Stomach (tissue), 9 donors: Measurements from ENCODE around the gene NR3C1. TPM values are rescaled to one million over a fixed set of nuclear protein-coding genes. Genes with fewer than 3 reads are reported as not detected.

Experiments used
- DNase-seq, 2 donors: peaks; one replicate each; pipeline versions ENCODE4 v3.0.0 to v3.0.0-alpha.2; 2013 to 2019
- H3K27ac ChIP-seq, 5 donors: fragments of 200-600 bp in 4 of 5; sonication (generic) in 4 of 5; one replicate each; pipeline ENCODE4 v1.5.1; 2013 to 2019; ENCODE audit warnings: mild to moderate bottlenecking in 1 of 5, moderate library complexity in 1 of 5
- H3K27me3 ChIP-seq, 3 donors: fragments of 200-600 bp; sonication (generic); one replicate each; pipeline ENCODE4 v1.5.1; 2017 to 2019; ENCODE audit warnings: mixed run types in 1 of 3
- H3K36me3 ChIP-seq, 4 donors: fragments of 200-600 bp; sonication (generic); 1 replicate in 3 of 4; 2 replicates in 1 of 4; pipeline ENCODE4 v1.5.1; 2016 to 2019
- H3K4me1 ChIP-seq, 4 donors: fragments of 200-600 bp; sonication (generic); one replicate each; pipeline ENCODE4 v1.5.1; 2016 to 2019
- H3K4me3 ChIP-seq, 4 donors: fragments of 200-600 bp; sonication (generic) in 3 of 4; one replicate each; pipeline ENCODE4 v1.5.1; 2016 to 2019; ENCODE audit warnings: mild to moderate bottlenecking in 1 of 4
- H3K9me3 ChIP-seq, 4 donors: fragments of 200-600 bp; sonication (generic); one replicate each; pipeline ENCODE4 v1.5.1; 2016 to 2019
- EP300 ChIP-seq: sonication (generic); formaldehyde crosslinking; IDR thresholded peaks from one replicate; pipeline ENCODE4 v1.6.1; 2017; ENCODE audit warnings: antibody characterized with exemption
- POLR2A ChIP-seq, 4 donors: fragments of 450-650 bp; IDR thresholded peaks; one replicate each; pipeline ENCODE4 v1.6.1; 2016; ENCODE audit warnings: antibody characterized with exemption in 4 of 4, control low read depth in 2 of 4, mild to moderate bottlenecking in 1 of 4, moderate library complexity in 1 of 4
- POLR2AphosphoS5 ChIP-seq, 3 donors: sonication (generic); formaldehyde crosslinking; IDR thresholded peaks; one replicate each; pipeline ENCODE4 v1.6.1; 2016; ENCODE audit warnings: antibody characterized with exemption in 3 of 3
- WGBS, 5 donors: extraction: QIAGEN DNeasy Blood & Tissue Kit in 3 of 5; methylation state at CpG; one replicate each; pipeline versions ENCODE4 v1.1.5 to v1.1.7; 2013 to 2018; 5-methylcytosine and 5-hydroxymethylcytosine counted together
- intact Hi-C: fragments of 100-400 bp; cut with DNase I; formaldehyde crosslinking; loops from one replicate; pipeline ENCODE4 v1.15.1; 2023; ENCODE audit warnings: low total_unique reads
- polyA plus RNA-seq, 3 donors: library from polyadenylated mRNA; stranded (reverse); fragments of 200-250 nt; gene quantifications; one replicate each; pipeline ENCODE4 v1.2.3, GENCODE V29; 2013
- total RNA-seq, 5 donors: library from RNA; depleted of rRNA; stranded (reverse); fragments of >200 nt; gene quantifications; one replicate each; pipeline versions ENCODE4 v1.1.0 to v1.2.3, GENCODE V29; 2014 to 2016
- TF ChIP-seq, protein P1 (sequence below), 7 experiments: fragments of 450-650 bp in 4 of 7; fragments of 200-600 bp in 3 of 7; sonication (generic) in 3 of 7; IDR thresholded peaks; one replicate each; pipeline ENCODE4 v1.5.1; 2016 to 2019; ENCODE audit warnings: antibody characterized with exemption in 7 of 7, control low read depth in 2 of 7, mild to moderate bottlenecking in 1 of 7
- donor health status: healthy with polysubstance abuse.
- donor health status: Bipolar disorder and iron deficiency.
- donor health status: healthy.

Gene NR3C1
- total and polyA plus RNA-seq, 8 donors: 6.4 to 82.8 (median 15.8) TPM

DNA sequence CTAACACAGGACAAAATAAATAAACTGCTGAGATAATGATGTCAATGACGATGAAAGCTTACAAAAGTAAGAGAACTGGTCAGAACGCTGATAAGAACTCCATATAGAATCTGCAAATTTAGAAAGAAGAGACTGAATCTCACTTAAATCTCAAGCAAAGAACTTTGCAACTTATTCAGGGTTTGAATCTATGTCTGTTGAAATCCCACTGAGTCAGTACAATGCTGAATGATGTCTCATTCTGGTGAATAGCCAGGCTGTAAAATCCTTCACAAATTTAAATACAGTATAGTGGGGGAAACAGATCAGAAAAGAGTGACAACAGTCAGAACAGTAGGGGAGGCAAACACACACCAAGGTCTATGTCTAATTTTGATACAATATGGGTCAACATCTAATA lies 38.9 kb upstream of the NR3C1 start:
- Histone ChIP-seq H3K4me3 (no peak overlapping the region), H3K27me3 (no peaks in the 10 kb centered on the region), H3K27ac (no peak overlapping the region), H3K9me3 (no peaks in the 10 kb centered on the region), H3K36me3 (no peaks in the 10 kb centered on the region), H3K4me1 (no peaks in the 10 kb centered on the region)
- no peak for DNase-seq
- intact Hi-C loops: no loop called here
- TF ChIP-seq EP300 (no peak), POLR2AphosphoS5 (IDR thresholded peaks at IDR 0.05) (no peak), POLR2A (IDR thresholded peaks at IDR 0.05) (no peak)
- TF ChIP-seq, protein P1, sequence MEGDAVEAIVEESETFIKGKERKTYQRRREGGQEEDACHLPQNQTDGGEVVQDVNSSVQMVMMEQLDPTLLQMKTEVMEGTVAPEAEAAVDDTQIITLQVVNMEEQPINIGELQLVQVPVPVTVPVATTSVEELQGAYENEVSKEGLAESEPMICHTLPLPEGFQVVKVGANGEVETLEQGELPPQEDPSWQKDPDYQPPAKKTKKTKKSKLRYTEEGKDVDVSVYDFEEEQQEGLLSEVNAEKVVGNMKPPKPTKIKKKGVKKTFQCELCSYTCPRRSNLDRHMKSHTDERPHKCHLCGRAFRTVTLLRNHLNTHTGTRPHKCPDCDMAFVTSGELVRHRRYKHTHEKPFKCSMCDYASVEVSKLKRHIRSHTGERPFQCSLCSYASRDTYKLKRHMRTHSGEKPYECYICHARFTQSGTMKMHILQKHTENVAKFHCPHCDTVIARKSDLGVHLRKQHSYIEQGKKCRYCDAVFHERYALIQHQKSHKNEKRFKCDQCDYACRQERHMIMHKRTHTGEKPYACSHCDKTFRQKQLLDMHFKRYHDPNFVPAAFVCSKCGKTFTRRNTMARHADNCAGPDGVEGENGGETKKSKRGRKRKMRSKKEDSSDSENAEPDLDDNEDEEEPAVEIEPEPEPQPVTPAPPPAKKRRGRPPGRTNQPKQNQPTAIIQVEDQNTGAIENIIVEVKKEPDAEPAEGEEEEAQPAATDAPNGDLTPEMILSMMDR (IDR thresholded peaks at IDR 0.05): no peak
- WGBS, 5 donors: 41 to 60% (median 57%) methylated on average over 2 of the region's 2 CpGs

DNA sequence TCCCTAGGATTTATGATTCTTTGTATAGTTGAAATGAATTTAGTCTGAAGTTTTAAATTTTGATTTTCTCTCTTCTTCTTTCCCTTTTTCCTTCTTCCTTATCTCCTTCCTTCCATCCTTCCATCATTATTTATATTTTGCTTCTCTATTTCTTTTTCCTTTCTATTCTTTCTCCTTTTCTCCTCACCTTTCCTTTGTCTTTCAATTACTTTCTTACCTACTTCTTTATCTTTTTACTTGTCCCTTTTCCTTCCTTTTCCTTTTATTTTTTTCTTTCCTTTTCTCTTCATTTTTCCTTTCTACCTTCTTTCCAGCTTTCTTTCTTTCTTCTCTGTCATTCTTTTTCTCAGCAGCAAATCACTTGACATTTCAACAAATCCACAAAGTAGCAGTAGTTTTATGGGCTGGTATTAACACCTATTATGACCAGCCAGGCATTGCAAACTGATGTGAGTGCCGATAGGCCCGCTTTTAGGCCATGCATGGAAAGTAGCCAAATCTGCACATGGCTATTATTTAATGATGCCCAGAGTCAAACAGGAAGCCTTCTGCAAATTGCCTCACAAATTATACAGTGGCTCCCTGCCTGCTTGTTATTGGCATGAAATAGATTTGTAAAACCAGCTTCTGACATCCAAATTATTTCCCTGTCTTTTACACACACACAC lies 37.1 kb upstream of the NR3C1 start:
- no peak overlapping the region for H3K4me3 ChIP-seq
- H3K9me3 ChIP-seq: no peaks in the 10 kb centered on the region
- intact Hi-C loops: no loop called here
- TF ChIP-seq, protein P1 (IDR thresholded peaks at IDR 0.05): no peak
- no peak for TF ChIP-seq EP300
- DNase-seq: peak in 1 of 2 donors; percentile 48
- WGBS, 5 donors: 34 to 49% (median 39%) methylated on average over 2 of the region's 2 CpGs
- peaks cover 0 to 3% (median 1%) of the 10 kb centered on the region in 4 donors for H3K4me1 ChIP-seq
- no peaks in the 10 kb centered on the region for H3K27me3 ChIP-seq
- no peak overlapping the region for H3K27ac ChIP-seq
- H3K36me3 ChIP-seq: no peaks in the 10 kb centered on the region

DNA sequence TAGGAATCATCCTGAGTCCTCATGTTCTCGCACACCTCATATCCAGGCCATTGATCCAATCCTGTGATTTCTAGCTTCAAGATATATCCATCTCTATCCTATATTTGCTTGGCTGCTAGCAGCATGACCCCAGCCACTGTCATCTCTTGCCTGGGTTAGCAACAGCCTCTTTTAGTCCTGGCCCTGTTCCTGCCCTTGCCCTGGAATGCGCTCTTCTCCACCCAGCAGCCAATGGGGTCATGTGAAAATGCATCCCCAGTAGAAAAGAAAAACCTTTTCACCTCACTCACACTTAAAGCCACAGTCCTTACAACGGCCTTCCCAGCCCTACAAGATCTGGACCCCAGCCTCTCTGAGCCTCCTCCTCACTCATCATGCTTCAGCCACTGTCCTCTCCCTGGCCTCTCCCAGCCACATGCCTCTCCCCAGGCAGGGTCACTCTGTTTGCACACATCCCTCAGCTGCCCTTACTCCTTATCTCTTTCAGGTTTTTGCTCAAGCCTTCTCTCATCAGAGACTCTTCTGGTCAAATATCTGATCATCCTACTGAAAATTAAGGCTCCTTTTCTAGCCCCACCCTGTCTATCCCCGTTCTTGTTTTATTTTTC lies 34.3 kb upstream of the NR3C1 start:
- 83 to 88% (median 85%) methylated on average over 4 of the region's 4 CpGs for WGBS, 5 donors
- intact Hi-C loops: no loop called here

DNA sequence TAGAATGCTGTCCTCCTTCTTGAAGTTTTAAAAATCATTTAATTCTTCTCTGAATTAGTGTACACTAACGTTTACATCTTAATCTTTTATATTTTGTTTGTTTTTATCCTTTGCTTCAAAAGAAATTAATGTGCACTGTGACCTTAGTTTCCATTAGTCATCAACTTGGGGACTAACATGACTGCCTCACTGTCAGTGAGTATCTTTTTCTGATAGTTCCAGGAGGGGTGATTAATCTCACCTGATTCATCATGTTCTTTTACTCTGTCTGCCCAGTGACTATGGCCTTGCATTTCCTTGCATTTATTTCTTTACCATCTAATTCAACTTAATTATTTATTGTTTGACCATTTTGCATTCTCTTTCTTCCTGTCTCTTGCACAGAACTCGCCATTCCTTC lies 33.4 kb upstream of the NR3C1 start:
- TF ChIP-seq POLR2A (IDR thresholded peaks at IDR 0.05) (no peak), POLR2AphosphoS5 (IDR thresholded peaks at IDR 0.05) (no peak), EP300 (no peak)
- TF ChIP-seq, protein P1 (IDR thresholded peaks at IDR 0.05): no peak
- H3K4me1 ChIP-seq: peaks cover 0 to 11% (median 3%) of the 10 kb centered on the region in 4 donors
- H3K27me3 ChIP-seq: no peaks in the 10 kb centered on the region
- H3K4me3 ChIP-seq: no peak overlapping the region
- WGBS, 5 donors: 61 to 72% (median 66%) methylated on average over 2 of the region's 2 CpGs
- H3K36me3 ChIP-seq: no peaks in the 10 kb centered on the region
- H3K27ac ChIP-seq: no peak overlapping the region
- intact Hi-C loops: no loop called here
- no peaks in the 10 kb centered on the region for H3K9me3 ChIP-seq
- no peak for DNase-seq

More for the DNA sequence above, 34.3 kb upstream of the NR3C1 start:
- Histone ChIP-seq H3K4me3 (no peak overlapping the region), H3K9me3 (no peaks in the 10 kb centered on the region), H3K4me1 (peaks cover 0 to 11% (median 3%) of the 10 kb centered on the region in 4 donors), H3K27ac (no peak overlapping the region), H3K36me3 (no peaks in the 10 kb centered on the region), H3K27me3 (no peaks in the 10 kb centered on the region)
- TF ChIP-seq, protein P1 (IDR thresholded peaks at IDR 0.05): no peak
- no peak for TF ChIP-seq POLR2A (IDR thresholded peaks at IDR 0.05)
- TF ChIP-seq EP300: no peak
- no peak for TF ChIP-seq POLR2AphosphoS5 (IDR thresholded peaks at IDR 0.05)
- no peak for DNase-seq
